Right ventricle myocardium superior (tissue), 1 donor: ENCODE results near the gene CRAT. TPM values are rescaled to one million over a fixed set of nuclear protein-coding genes. Genes with fewer than 3 reads are reported as not detected.

Source experiments
- ATAC-seq: fragments of 200-7000 bp; cut with Tn5 transposase; one replicate; pipeline ENCODE4 v1.9.1; 2020; ENCODE audit warnings: mild to moderate bottlenecking; ENCODE audit not compliant: poor library complexity
- DNase-seq: peaks from one replicate; pipeline ENCODE4 v3.0.0-alpha.2; 2020
- intact Hi-C: fragments of 100-400 bp; cut with DNase I; formaldehyde crosslinking; loops from one replicate; pipeline ENCODE4 v1.11.2; 2022
- long read RNA-seq: library from polyadenylated mRNA; unstranded; transcript quantifications from one replicate; pipeline ENCODE4 v2.0.0, GENCODE V29; 2021
- total RNA-seq: library from RNA; stranded (reverse); fragmentation: NEBNext Ultra II Directional; extraction: Animal tissue kit (Norgen Biotek cat#: 25700); gene quantifications from one replicate; pipeline ENCODE4 v1.2.1, GENCODE V29; 2021
- donor health status: DM: no; HTN: yes; CAD: no; lungs with severe emphysema.

Gene CRAT
- total RNA-seq = 85.4 TPM
- long read RNA-seq, transcript CRAT-201 (14 exons, 2,763 nt) = major isoform, 308 of 476 reads
- long read RNA-seq, transcript CRAT-207 (15 exons, 2,253 nt) = minor isoform, 33 of 476 reads
- long read RNA-seq, transcript CRAT-202 (2 exons, 973 nt) = minor isoform, 8 of 476 reads
- long read RNA-seq, partial matches to known transcripts = 85 of 476 reads
- long read RNA-seq, other reads (novel, unspliced or antisense) = 42 of 476 reads

DNA sequence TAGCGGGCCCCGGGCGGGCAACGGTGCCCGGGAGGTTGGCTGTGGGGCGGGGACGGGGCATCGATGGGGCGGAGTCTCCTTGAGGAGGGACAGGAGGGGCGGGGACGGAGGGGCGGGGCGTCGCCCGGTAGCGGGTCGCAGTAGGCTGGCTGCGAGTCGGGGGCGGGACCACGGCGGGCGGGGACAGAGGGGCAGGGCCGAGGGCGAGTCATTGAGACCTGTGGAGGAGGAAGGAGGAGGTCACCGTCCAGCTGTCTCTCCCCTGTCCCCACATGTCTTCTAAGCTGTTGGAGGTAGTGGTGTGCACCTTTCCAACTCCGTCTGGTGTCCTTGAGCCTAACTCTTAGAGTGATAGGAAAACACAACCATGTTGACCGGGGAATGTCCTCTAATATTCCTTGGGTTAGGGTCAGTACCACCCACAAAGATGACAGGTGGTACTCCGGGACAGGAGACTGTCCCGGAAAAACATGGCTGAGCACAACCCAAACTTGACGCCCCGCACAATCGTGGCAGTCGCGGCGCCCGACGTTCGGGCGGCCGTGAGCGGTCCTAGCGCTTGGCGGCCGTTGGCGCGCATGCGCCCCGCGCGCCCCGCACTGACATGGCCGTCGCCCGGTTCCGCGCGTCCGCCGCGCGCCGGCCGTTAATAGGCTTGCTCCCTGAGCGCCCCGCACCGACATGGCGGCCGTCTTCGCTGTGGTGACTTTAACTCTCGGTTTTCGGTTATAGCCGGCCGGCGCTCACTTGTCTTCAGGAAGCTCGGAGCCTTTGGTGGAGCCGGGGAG is at the start of gene CRAT, which contains the start of gene PTPA:
CRAT (minus strand) TSS at position 54 of the 788 bp plus-strand sequence. CDS start 284 bp downstream, outside the sequence.
PTPA (plus strand) TSS at position 676 of the 788 bp plus-strand sequence. CDS start 186 bp downstream, outside the sequence.
- DNase-seq = peak; percentile 98
- ATAC-seq = peak; percentile 93
- intact Hi-C loops = no loop called here

DNA sequence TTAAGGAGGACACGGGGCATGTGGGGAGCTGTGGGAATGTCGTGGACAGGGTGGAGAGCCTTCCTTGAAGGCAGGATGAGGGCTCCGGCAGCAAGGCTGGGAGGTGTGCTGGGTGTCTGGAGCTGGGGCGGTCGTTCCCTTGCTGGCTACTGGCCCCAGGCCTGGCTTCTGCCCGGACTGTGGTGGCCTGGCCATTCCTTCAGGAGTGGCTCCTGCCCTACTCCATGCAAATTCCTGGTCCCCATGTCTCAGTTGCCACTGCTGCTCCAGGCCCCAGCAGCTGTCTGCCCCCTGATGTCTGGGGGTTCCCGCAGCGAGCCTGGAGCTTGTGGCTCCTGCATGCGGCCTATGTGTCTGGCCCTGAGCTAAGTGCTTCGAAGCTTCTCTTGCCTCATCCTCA is 45.6 kb upstream of the CRAT start:
- intact Hi-C loops = no loop called here
- ATAC-seq = no peak
- DNase-seq = no peak

DNA sequence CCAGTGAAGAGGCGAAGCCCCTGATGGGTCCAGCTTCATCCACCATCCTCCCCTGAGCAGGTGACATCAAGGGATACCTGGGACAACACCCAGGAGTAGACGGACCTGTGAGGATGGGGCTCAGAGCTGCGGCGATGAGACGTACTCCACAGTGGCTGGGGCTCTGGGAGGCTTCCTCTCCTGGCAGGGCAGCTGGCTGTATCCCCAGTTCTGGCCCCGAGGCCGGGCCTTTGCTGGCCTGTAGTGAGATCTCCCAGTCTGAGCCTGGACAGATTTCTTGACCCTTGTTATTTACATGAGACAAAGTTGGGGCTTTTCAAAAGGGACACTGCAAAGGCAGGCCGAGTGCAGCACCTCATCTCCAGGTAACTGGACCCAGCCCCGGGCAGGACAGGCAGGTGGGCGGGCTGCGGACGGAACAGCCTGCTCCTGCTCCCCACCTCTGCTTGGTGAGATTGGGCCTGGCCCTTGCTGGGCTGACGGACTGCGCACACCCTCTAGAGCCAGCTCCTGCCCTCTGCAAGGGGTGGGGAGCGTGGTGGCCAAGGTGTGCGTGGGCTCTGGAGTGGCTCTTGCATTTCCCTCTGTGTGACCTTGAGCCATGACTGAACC is 44.4 kb upstream of the CRAT start:
- ATAC-seq (no peak), DNase-seq (no peak)
- intact Hi-C loops = no loop called here

DNA sequence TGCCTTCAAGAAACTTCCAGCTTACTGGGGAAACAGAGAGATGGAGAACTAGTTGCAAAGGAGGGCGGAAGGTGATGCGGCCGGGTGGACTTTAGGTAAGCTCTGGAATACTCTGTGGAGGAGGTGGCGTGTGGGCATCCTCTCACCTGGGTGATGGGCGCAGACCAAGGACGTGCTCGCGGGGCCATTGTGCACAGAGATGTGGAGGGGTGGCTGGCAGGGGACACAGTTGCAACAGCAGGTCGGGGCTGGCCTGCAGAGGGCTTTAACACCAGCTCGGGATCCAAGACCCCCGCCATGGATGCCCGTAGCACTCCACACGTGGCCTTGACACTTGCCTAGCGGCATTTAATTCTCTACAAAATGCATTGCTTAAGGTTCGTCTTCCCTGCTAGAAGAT is 40.9 kb upstream of the CRAT start:
- ATAC-seq (no peak), DNase-seq (no peak)
- intact Hi-C loops = no loop called here

DNA sequence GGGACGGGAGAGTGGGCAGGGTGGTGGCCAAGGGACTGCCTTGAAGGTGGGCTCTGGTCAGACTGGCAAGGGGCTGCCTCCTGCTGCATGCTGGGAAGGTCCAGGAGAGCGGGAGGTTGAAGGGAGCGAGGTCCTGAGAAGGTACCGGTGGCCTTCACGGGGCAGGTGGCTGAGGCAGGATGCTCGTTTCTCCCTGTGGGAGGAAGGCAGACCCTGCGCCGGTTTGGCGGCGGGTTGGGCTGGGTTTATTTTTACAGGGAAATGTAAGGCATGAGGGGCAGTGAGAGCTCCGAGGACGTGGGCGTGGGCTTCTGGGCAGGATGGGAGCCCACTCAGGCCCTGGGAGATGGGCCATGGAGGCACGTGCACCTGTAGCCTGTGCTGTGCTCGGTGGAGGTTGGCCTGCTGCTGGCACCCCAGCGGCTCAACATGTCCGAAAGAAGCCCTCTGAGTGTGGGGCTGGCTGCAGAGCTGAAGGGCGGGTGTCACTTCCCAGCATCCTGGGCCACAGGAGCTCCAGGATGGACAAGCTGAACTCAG is 40.1 kb upstream of the CRAT start:
- no peak for ATAC-seq
- no peak for DNase-seq
- intact Hi-C loops = no loop called here

DNA sequence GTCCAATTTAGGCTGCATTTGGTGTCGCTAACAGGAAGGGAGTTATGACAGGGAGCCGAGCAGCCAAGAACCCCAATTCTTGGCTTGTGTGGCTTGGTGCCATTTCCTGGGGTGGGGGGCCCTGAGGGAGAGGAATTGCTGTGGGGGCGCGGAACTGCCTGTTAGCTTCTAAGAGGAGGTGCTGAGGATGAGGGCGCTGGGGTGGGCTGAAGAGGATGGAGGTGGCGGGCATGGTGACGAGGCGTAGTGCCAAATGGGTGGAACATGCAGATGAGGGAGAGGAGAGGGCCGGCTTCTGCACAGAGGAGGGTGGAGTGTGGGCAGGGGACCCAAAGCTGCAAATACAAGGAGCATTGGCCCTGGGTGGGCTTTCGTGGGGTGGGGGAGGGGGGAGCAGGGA is 39.5 kb upstream of the CRAT start:
- ATAC-seq = no peak
- no peak for DNase-seq
- intact Hi-C loops = no loop called here

DNA sequence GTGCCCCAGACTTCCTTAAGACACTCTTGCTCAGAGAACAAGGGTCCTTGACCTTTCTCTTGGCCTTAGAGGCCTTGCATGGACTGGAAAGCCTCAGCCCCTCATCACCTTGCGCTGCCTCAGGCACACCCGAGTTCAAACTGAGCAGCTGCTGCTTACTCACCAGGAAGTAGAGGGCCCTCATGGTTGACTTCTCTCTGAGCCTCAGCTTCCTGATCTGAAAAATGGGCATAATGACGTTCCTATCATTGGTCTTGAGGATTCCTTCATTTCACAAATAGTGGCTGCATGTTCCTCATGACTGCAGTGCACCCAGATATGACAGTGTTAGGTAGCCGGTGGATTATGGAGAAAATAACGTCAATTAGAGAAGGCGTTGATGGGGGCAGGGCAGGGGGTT is 38.8 kb upstream of the CRAT start:
- ATAC-seq = no peak
- intact Hi-C loops = no loop called here

DNA sequence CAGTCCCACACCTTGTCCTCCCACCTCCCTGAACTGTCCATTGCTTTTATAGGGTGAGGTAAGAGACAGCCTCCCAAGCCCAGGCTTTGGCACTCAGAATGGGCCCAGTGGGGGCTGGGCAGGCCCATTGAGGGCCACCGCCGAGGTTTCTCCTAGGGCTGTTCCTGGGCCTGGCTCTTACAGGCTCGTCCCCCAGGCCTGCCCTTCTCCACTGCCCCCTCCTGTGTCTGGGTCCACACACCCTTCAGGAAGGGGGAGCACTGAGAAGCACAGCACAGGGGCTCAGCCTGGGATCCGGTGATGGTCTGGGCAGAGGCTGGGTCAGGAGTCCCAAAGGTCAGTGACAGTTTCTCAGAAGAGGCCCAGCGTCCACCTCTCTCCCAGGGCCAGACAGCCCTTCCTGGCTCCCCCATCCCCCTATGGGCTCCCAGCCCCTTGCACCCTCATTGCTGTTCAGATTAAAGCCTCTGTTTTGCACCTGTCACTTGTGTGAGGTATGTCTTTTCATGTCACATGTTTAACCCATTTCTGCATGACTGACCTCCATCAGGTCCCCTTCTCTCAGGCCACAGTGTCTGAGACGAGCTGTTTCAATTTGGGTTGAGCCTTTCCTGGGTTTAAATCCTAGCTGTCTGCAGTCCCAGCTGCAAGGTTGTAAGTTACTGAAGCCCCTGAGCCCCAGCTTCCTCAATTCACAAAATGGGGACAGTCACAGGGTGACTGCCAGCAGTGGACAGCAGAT is 38.0 kb upstream of the CRAT start:
- DNase-seq (no peak), ATAC-seq (no peak)
- intact Hi-C loops = no loop called here

More for the DNA sequence above, 38.8 kb upstream of the CRAT start:
- DNase-seq = no peak

DNA sequence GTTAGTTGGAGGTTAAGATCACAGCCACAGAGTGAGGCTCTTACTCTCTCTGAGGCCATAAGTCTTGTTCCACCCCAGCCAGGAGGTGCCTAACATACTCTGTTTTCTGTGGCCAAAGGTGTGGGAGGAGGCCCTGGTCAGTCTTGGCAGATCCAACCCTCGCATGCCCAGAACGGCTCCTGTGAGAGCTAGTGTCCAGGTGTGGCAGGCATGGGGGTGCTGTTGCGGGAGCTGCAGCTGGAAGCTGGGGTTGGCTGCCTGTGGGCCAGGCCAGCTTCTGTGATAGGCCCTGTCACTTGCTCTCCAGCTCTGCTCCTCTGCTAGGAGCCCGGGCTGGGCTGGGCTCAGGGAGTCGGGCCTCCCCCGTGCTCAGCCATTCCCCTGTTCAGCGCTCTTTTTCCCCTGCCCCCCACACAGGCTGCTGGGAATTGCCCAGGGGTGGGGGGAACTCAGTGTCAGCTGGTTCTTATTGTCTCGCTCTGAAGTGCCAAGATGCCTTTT is 35.9 kb upstream of the CRAT start:
- ATAC-seq (peak; percentile 6), DNase-seq (peak; percentile 58)
- intact Hi-C loops = loop anchor here (2.0 kb wide), 1 partner anchor 26 kb away; no protein-coding TSS in a partner anchor

DNA sequence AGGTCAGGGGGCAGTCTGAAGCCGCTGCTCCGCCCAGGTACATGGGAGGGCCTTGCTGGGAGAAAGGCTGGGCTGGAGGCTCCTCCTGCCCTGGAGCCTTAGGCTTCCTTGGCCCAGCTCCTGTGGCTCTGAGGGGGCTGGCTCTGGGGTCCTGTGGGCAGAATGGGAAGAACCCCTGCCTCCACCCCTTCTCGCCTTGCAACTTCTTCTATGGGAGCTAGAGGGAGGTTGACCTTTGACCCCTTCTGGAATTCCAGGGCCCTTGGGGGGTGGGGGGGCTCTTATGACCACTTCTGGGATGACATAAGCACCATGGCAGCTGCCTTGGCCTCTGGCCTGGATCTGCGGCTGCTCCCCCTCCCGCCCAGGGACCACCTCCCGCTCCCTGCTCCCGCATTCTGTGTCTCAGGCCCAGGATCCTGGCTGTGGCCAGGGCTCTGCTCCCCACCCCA is 35.3 kb upstream of the CRAT start:
- DNase-seq (peak; percentile 69), ATAC-seq (no peak)
- intact Hi-C loops = loop anchor here (2.0 kb wide), 1 partner anchor 27 kb away; no protein-coding TSS in a partner anchor

DNA sequence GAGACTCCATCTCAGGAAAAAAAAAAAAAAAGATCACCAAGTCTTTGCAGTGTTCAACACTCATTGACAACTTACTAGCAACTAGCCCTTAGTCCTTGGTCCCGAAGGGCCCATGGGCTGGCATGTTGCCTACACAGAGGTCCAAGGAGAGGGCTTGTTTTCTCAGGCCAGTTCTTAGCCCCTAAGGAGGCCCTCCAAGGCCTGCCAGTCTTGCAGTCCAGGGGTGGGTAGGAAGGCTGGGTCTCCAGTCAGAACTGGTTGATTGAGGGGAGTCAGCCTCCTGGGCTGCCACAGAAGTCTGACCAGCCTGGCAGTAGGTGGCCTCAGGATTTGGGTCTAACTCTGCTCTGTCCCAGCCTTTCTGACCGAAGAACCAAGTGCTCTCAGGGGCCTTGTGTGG is 34.7 kb upstream of the CRAT start:
- no peak for DNase-seq
- no peak for ATAC-seq
- intact Hi-C loops = no loop called here

DNA sequence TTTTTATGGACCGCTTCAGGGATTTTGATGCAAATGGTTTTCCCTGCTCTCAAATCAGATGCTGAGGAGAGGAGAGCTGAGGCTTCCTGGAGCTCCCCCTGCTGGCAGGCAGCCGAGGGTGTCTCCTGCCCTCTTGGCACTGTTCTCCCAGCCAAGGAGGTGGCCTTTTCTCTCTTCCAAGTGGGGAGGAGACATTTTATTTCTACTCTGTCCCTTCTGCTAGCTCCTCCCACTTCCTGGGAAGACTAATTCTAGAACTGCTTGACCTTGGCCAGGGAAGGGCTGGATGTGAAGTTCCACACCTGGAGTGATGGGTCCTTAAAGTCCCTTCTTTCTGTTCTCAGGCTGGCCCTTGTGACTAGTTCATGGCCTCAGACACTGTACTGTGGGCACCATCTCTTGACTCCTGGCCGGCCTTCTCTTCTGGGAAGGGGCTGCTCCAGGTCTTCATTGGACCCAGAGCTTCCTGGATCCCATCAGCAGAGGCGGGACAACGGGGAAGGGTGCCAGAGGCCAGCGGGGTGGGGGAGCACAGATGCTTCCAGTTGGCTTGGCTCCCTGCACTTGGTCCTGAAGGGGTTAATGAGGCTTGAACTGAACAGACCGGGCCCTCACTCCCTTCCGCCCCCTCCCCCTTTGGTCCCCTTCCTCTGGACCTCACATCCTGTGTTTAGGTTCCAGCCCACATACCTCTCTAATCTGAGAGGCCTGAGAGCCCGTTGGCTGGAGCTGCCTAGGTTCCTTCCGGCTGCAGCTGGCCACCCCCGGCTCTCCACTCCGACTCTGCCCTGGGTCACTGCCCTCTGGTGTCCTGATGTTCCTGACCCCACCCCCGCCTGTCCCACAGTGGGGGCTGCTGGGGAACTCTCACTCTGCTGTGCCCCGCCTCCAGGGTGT is 32.7 kb upstream of the CRAT start:
- DNase-seq (peak; percentile 91), ATAC-seq (peak; percentile 38)
- intact Hi-C loops = no loop called here

DNA sequence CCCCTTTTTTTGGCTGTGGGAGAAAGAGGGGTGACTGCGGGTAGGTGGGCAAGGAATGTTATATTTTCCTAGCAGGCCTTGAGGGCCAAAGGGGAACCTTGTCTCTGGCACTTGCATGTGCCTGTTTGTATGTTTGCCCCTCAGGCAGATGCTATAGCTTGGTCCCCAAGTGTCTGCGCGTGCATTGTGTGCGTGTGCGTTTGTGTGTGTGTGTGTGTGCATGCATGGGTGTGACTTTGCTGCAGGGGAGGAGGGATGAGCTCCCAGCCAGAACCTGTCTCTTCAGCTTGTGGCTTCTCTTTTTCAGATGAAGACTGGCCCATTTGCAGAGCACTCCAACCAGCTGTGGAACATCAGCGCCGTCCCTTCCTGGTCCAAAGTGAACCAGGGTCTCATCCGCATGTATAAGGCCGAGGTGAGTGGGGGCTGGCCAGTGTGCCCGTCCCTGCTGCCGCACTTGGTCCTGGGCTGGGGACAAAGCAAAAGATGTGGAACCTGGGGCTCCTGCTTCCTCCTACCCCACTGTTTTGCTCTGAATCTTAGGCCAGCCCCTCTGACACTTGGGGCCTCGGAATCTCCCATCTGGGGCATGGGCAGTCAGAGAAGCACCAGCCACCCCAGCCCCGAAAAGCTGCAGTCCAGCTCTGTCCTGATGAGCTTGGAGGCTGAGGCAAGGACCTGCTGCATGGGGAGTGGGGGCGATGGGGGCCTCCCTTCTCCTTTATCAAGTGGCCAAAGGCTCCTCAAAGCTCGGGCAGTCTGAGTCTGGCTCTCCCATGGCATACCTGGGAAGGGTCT is 31.7 kb upstream of the CRAT start:
- ATAC-seq = no peak
- DNase-seq = no peak
- intact Hi-C loops = no loop called here

DNA sequence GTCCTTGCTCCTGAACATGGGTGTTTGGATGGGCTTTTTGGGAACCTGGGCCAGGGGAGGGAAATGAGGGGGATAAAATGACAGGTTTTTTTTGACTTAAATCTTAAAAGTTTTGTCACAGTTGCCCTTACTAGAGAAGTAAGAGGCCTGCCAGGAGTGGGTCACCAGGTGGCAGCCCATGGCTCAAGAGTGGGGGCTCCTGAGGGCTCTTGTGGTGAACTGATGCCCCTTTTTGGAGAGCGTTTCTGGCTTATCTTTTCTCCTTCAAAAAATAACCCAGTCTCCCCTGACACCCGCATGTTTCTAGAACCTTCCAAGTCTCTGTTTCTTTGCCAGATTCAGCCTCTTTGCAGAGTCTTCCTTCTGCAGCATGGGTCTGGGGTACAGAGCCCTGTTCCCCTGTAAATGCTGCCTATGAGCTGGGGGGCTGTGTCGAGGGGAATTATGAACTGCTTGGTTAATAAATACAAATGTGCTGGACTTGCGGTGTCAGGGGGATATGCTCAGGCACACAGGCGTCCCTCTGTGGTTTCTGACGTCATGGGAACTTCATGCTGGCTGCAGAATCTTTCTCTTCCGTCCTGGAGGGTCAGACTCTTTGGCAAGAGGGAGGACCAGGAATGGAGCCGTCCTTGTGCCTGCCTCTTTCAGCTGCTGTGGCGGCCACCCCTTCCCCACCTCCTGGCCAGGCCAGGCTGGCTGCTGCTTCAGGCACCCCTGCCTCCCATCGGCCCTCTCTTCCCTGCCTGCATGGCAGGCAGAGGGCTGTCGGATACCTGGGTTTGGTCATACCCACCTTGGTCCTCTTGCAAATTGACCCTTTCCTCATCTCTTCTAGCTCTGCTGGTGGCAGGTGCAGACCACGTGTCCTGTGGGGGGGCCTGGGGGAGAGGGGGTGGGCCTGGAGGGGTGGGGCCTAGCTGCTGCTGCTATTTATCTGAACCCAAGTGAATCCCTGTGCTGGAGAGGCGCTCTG is 30.8 kb upstream of the CRAT start:
- intact Hi-C loops = no loop called here
- peak; percentile 23 for ATAC-seq
- DNase-seq = peak; percentile 73

DNA sequence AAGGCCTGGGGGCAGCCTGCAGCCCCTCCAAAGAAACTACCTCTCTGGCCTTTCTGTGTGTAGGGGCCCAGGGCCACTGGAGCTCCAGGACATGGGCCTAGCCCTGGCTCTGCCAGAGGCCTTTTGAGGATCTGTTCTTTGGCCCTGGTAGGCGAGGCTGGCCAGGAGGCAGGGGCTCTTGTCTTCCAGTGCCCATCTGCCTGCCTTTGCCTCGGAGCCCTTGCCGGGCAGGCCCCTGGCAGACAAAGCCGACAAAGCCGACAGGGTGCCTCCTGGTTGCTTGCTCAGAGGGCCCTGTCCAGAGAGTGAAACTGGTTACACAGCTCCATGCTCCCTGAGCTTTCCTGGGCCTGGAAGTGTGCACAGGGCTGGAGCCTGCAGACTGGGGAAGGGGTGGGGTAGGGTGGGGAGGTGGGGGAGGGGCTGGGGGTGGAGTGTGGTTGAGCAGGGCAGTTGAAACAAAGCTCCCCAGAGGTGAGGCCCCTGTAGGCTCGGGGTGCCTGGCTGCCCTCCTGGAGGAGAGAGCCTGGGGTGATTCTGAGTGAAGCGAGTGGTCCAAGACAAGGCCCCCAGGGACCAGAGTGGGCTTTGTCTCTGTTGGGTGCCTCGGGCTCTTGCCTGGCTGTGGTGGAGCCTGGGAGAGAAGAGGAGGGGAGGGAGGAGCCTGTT is 29.9 kb upstream of the CRAT start:
- intact Hi-C loops = no loop called here
- DNase-seq (peak; percentile 66), ATAC-seq (peak; percentile 33)
